B cell (primary cell): ENCODE data around the gene PLD4. TPM values are rescaled to one million over a fixed set of nuclear protein-coding genes. Genes with fewer than 3 reads are reported as not detected.

Experiments used
- ATAC-seq: fragments of 200-7000 bp; cut with Tn5 transposase; one replicate; pipeline ENCODE4 v1.10.0; 2021; ENCODE audit warnings: low read depth, mild to moderate bottlenecking, moderate number of reproducible peaks, moderate library complexity
- CTCF ChIA-PET: fragments of 350-600 bp; sonication (Branson Sonifier 250); formaldehyde crosslinking; loops from one replicate; lab custom pipeline; 2021; ENCODE audit warnings: antibody characterized with exemption, inconsistent platforms; lab: Charles Lee
- POLR2A ChIA-PET: fragments of 350-600 bp; sonication (Branson Sonifier 250); formaldehyde crosslinking; loops from one replicate; lab custom pipeline; 2021; ENCODE audit warnings: antibody characterized with exemption; lab: Charles Lee
- DNase-seq: peaks from one replicate; pipeline ENCODE4 v3.0.0; 2013
- H2AFZ ChIP-seq: 2 replicates; pipeline ENCODE4 v1.6.1; 2012; ENCODE audit warnings: mild to moderate bottlenecking, low read depth, low read length; ENCODE audit not compliant: insufficient read depth, poor library complexity, severe bottlenecking
- H3K27ac ChIP-seq, 2 donors: 1 replicate in 1 of 2; 2 replicates in 1 of 2; pipeline ENCODE4 v1.5.1; 2012 to 2013; ENCODE audit warnings: low read length in 2 of 2, mild to moderate bottlenecking in 2 of 2, moderate library complexity in 1 of 2
- H3K27me3 ChIP-seq, 4 experiments: fragments of 200-600 bp in 1 of 4; sonication (generic) in 1 of 4; replicated peaks in 1 of 4; 1 replicate in 2 of 4; 2 replicates in 2 of 4; pipeline versions ENCODE4 v1.6.1 to v1.7.0; 2013 to 2016; ENCODE audit warnings: low read length in 3 of 4, mild to moderate bottlenecking in 2 of 4, mixed read lengths in 1 of 4, moderate library complexity in 1 of 4; ENCODE audit not compliant: insufficient read depth in 4 of 4, control insufficient read depth in 3 of 4; ENCODE audit errors: control extremely low read depth in 1 of 4
- H3K36me3 ChIP-seq, 2 experiments: replicated peaks in 1 of 2; 1 replicate in 1 of 2; 2 replicates in 1 of 2; pipeline versions ENCODE4 v1.6.1 to v1.7.1; 2013; ENCODE audit warnings: low read length in 1 of 2; ENCODE audit not compliant: insufficient read depth in 2 of 2, control insufficient read depth in 1 of 2; ENCODE audit errors: control extremely low read depth in 1 of 2, extremely low read depth in 1 of 2
- H3K4me1 ChIP-seq, 2 donors: fragments of 200-600 bp in 1 of 2; sonication (generic) in 1 of 2; 1 replicate in 1 of 2; 2 replicates in 1 of 2; pipeline versions ENCODE4 v1.5.1 to v1.6.1; 2013 to 2017; ENCODE audit warnings: low read length in 2 of 2; ENCODE audit not compliant: control insufficient read depth in 2 of 2, insufficient read depth in 2 of 2
- H3K4me2 ChIP-seq: replicated peaks from 2 replicates; pipeline ENCODE3; 2012; ENCODE audit warnings: mild to moderate bottlenecking, low read depth, low read length; ENCODE audit not compliant: poor library complexity, severe bottlenecking
- H3K4me3 ChIP-seq, 5 experiments: fragments of 200-600 bp in 1 of 5; sonication (generic) in 1 of 5; 1 replicate in 3 of 5; 2 replicates in 2 of 5; pipeline versions ENCODE4 v1.5.1 to v1.7.0; 2011 to 2016; ENCODE audit warnings: low read length in 4 of 5, mild to moderate bottlenecking in 4 of 5, low read depth in 2 of 5, control low read depth in 1 of 5, moderate library complexity in 1 of 5; ENCODE audit not compliant: insufficient read depth in 1 of 5; ENCODE audit errors: control extremely low read depth in 1 of 5, extremely low read depth in 1 of 5
- H3K79me2 ChIP-seq: fragments of 200-600 bp; sonication (generic); one replicate; pipeline ENCODE4 v1.6.0; 2016; ENCODE audit warnings: low read length; ENCODE audit not compliant: control insufficient read depth, insufficient read depth
- H3K9ac ChIP-seq: fragments of 200-600 bp; sonication (generic); 2 replicates; pipeline ENCODE4 v1.6.1; 2017; ENCODE audit warnings: mild to moderate bottlenecking, low read length, moderate library complexity
- H3K9me3 ChIP-seq, 3 donors: one replicate each; pipeline versions ENCODE4 v1.6.1 to v1.7.1; 2013; ENCODE audit warnings: low read length in 2 of 3; ENCODE audit not compliant: control insufficient read depth in 2 of 3, insufficient read depth in 1 of 3; ENCODE audit errors: control extremely low read depth in 1 of 3
- H4K20me1 ChIP-seq: 2 replicates; pipeline ENCODE4 v1.6.0; 2012; ENCODE audit warnings: mild to moderate bottlenecking, low read length; ENCODE audit not compliant: insufficient read depth, control insufficient read depth, poor library complexity, severe bottlenecking
- H3K27ac Mint-ChIP-seq: one replicate; pipeline ENCODE4 v1.8.0; 2021; ENCODE audit warnings: mixed read lengths
- H3K27me3 Mint-ChIP-seq: one replicate; pipeline ENCODE4 v1.8.0; 2021; ENCODE audit warnings: mixed read lengths
- H3K4me1 Mint-ChIP-seq: one replicate; pipeline ENCODE4 v1.8.0; 2021; ENCODE audit warnings: mixed read lengths
- H3K4me3 Mint-ChIP-seq: one replicate; pipeline ENCODE4 v1.8.0; 2021; ENCODE audit warnings: mixed read lengths
- H3K9me3 Mint-ChIP-seq: one replicate; pipeline ENCODE4 v1.8.0; 2022; ENCODE audit warnings: mixed read lengths; ENCODE audit not compliant: insufficient read depth
- EZH2 ChIP-seq: IDR thresholded peaks from 2 replicates; pipeline ENCODE4 v1.6.1; 2012; ENCODE audit warnings: borderline replicate concordance, low read depth, mild to moderate bottlenecking, moderate library complexity, low read length; ENCODE audit not compliant: insufficient read depth, poor library complexity, severe bottlenecking
- WGBS: methylation state at CpG from one replicate; pipeline ENCODE4 v1.1.5; 2013; ENCODE audit warnings: missing lambda C conversion rate; ENCODE audit not compliant: insufficient coverage; 5-methylcytosine and 5-hydroxymethylcytosine counted together
- intact Hi-C: fragments of 100-400 bp; cut with micrococcal nuclease; formaldehyde crosslinking; loops from one replicate; pipeline ENCODE4 v1.10.0; 2022
- polyA plus RNA-seq: library from polyadenylated mRNA; depleted of rRNA; stranded (reverse); fragments of >200 nt; gene quantifications from 2 replicates; pipeline ENCODE4 v1.2.3, GENCODE V29; 2012
- total RNA-seq, 2 donors: library from RNA; stranded (reverse); fragments of 120-200 nt in 1 of 2; gene quantifications; 1 replicate in 1 of 2; 2 replicates in 1 of 2; pipeline versions ENCODE4 v1.2.3 to v1.2.4, GENCODE V29; 2013 to 2022
- TF ChIP-seq, protein P1 (sequence below): fragments of 200-600 bp; IDR thresholded peaks from one replicate; pipeline ENCODE4 v1.8.0; 2022; ENCODE audit warnings: antibody characterized with exemption, mild to moderate bottlenecking

PLD4 gene
- total and polyA plus RNA-seq, 2 donors (not counting 1 experiment from before 2014, with no cell fraction given): 49.9 to 79.7 TPM

GRCh38 chr14:104954746-104955395, 30.2 kb downstream of the PLD4 start:
- CTCF ChIA-PET: no interaction called here
- H3K79me2 ChIP-seq: no peaks in the 10 kb centered on the region

DNA sequence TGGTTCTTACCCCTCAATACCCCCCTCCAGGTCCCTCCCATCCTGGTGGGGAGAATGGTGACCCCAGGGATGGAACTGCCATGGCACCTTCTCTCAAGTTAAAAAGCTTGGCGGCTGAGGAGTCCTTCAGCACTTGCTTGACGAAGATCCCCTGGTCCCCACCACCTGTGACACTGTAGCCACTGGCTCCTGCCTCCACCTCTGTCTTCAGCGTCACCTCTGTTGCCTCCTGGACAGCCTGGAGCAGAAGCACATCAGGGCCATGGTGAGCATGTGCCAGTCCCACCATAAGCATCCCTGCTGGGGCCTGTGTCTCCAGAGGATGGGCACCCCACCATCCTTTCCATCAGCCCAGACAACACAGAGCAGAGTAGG, 30.7 kb downstream of the PLD4 start:
- Mint-ChIP-seq H3K27me3 (peaks cover 16% of the 10 kb centered on the region), H3K4me3 (no peak overlapping the region), H3K9me3 (no peaks in the 10 kb centered on the region), H3K27ac (no peak overlapping the region), H3K4me1 (no peaks in the 10 kb centered on the region)
- Histone ChIP-seq H3K36me3 (no peaks in the 10 kb centered on the region), H3K4me2 (no peak overlapping the region), H3K4me3 (no peak overlapping the region), H3K79me2 (no peaks in the 10 kb centered on the region), H3K4me1 (no peaks in the 10 kb centered on the region), H3K9ac (no peak overlapping the region), H2AFZ (no peak overlapping the region), H3K9me3 (no peaks in the 10 kb centered on the region), H4K20me1 (no peaks in the 10 kb centered on the region), H3K27me3 (peaks cover 0 to 7% (median 1%) of the 10 kb centered on the region in 4 experiments), H3K27ac (no peak overlapping the region)
- ATAC-seq (no peak), DNase-seq (no peak)
- POLR2A ChIA-PET: no interaction called here
- TF ChIP-seq, protein P1, sequence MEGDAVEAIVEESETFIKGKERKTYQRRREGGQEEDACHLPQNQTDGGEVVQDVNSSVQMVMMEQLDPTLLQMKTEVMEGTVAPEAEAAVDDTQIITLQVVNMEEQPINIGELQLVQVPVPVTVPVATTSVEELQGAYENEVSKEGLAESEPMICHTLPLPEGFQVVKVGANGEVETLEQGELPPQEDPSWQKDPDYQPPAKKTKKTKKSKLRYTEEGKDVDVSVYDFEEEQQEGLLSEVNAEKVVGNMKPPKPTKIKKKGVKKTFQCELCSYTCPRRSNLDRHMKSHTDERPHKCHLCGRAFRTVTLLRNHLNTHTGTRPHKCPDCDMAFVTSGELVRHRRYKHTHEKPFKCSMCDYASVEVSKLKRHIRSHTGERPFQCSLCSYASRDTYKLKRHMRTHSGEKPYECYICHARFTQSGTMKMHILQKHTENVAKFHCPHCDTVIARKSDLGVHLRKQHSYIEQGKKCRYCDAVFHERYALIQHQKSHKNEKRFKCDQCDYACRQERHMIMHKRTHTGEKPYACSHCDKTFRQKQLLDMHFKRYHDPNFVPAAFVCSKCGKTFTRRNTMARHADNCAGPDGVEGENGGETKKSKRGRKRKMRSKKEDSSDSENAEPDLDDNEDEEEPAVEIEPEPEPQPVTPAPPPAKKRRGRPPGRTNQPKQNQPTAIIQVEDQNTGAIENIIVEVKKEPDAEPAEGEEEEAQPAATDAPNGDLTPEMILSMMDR: no peak
- no peak for TF ChIP-seq EZH2
- CTCF ChIA-PET: no interaction called here
- WGBS: 97% methylated on average over 2 of the region's 3 CpGs
- intact Hi-C loops: no loop called here

More at GRCh38 chr14:104954746-104955395, 30.2 kb downstream of the PLD4 start:
- ATAC-seq: no peak
- no peaks in the 10 kb centered on the region for H3K4me1 Mint-ChIP-seq
- TF ChIP-seq, protein P1: no peak
- no peak for TF ChIP-seq EZH2
- intact Hi-C loops: no loop called here
- Histone ChIP-seq H3K9me3 (no peaks in the 10 kb centered on the region), H3K36me3 (no peaks in the 10 kb centered on the region), H2AFZ (no peak overlapping the region), H3K4me3 (no peak overlapping the region), H3K9ac (no peak overlapping the region), H3K27ac (no peak overlapping the region), H4K20me1 (no peaks in the 10 kb centered on the region), H3K4me2 (no peak overlapping the region), H3K4me1 (no peaks in the 10 kb centered on the region), H3K27me3 (peaks cover 0 to 7% (median 1%) of the 10 kb centered on the region in 4 experiments)
- 89% methylated on average over 7 of the region's 13 CpGs for WGBS
- no peak overlapping the region for H3K27ac Mint-ChIP-seq
- no peak overlapping the region for H3K4me3 Mint-ChIP-seq
- peaks cover 12% of the 10 kb centered on the region for H3K27me3 Mint-ChIP-seq
- DNase-seq: no peak
- POLR2A ChIA-PET: no interaction called here
- H3K9me3 Mint-ChIP-seq: no peaks in the 10 kb centered on the region
